ENCODE results near the gene SLC25A39.

DNA sequence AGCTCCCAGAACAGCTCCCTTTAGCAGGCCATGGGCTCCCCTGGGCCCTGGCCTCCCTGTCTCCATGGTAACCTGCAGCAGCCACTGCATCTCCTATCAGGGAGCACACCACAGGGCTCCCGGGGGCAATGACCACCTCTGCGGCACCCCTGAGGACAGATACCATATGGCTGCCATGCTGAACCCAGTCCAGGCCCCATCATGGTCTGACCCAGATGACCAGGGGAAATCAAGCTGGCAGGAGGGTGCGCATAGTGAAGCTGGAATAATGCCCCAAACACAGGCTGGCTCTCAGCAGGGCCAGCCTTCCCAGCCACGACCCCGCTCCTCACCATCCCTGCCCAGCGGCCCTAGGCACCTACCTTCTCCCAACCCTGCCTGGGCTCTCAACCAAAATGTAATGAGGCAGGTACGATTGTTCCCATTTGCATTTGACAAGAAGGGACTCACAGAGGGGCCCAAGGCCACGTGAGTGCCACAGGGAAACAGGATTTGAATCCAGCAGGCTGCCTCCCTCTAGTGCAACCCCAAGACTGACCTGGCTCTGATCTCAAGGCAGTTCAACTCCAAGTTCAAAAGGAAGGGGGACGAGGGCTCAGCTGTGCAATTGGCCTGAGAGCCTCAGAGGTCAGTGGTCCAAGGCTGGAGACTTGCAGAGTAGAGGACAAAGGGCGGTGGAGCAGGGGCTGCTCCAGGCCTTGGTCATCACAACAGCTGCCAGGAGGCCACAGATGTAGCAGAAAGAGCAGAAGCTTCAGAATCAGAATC lies 13.8 kb downstream of the SLC25A39 start:
- TF ChIP-seq, protein P1, sequence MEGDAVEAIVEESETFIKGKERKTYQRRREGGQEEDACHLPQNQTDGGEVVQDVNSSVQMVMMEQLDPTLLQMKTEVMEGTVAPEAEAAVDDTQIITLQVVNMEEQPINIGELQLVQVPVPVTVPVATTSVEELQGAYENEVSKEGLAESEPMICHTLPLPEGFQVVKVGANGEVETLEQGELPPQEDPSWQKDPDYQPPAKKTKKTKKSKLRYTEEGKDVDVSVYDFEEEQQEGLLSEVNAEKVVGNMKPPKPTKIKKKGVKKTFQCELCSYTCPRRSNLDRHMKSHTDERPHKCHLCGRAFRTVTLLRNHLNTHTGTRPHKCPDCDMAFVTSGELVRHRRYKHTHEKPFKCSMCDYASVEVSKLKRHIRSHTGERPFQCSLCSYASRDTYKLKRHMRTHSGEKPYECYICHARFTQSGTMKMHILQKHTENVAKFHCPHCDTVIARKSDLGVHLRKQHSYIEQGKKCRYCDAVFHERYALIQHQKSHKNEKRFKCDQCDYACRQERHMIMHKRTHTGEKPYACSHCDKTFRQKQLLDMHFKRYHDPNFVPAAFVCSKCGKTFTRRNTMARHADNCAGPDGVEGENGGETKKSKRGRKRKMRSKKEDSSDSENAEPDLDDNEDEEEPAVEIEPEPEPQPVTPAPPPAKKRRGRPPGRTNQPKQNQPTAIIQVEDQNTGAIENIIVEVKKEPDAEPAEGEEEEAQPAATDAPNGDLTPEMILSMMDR (IDR thresholded peaks at IDR 0.05; ENCODE audit: poor library complexity): no peak
- TF ChIP-seq EZH2 (IDR thresholded peaks at IDR 0.05; ENCODE audit: borderline replicate concordance): no peak
